ENCODE data around the gene GOLGA7B.
A peak's percentile ranks its signal among the peaks of the same experiment; 100 is the strongest.

GOLGA7B gene

GRCh38 chr10:97849687-97850402, at the start of gene GOLGA7B:
Gene GOLGA7B, plus strand, starts transcription at chr10:97849843. Its CDS starts 461 bp downstream, at chr10:97850304.
- H3K27me3 ChIP-seq (ENCODE audit: low read depth, low read length): peaks cover 30% of the 10 kb centered on the region

GRCh38 chr10:97800474-97800873, 49.2 kb upstream of the GOLGA7B start:
- H3K27me3 ChIP-seq (ENCODE audit: low read depth, low read length): no peaks in the 10 kb centered on the region
- H3K4me1 ChIP-seq (ENCODE audit: control insufficient read depth in 1 of 2, insufficient read depth in 2 of 2, low read length in 2 of 2): no peaks in the 10 kb centered on the region
- H3K9me3 ChIP-seq (ENCODE audit: control insufficient read depth in 1 of 2, low read length in 2 of 2): peaks cover 4 to 8% of the 10 kb centered on the region in 2 donors
- no peaks in the 10 kb centered on the region for H3K36me3 ChIP-seq (ENCODE audit: control insufficient read depth in 1 of 2, insufficient read depth in 2 of 2, low read length in 2 of 2)
- no peak overlapping the region for H3K27ac ChIP-seq (ENCODE audit: low read length)
- no peak overlapping the region for H3K4me3 ChIP-seq (ENCODE audit: low read depth in 1 of 2, low read length in 2 of 2)

More at GRCh38 chr10:97849687-97850402, at the start of gene GOLGA7B:
- peaks cover 0 to 8% of the 10 kb centered on the region in 2 donors for H3K4me1 ChIP-seq (ENCODE audit: control insufficient read depth in 1 of 2, insufficient read depth in 2 of 2, low read length in 2 of 2)
- no peaks in the 10 kb centered on the region for H3K9me3 ChIP-seq (ENCODE audit: control insufficient read depth in 1 of 2, low read length in 2 of 2)
- H3K36me3 ChIP-seq (ENCODE audit: control insufficient read depth in 1 of 2, insufficient read depth in 2 of 2, low read length in 2 of 2): no peaks in the 10 kb centered on the region
- H3K27ac ChIP-seq (ENCODE audit: low read length): no peak within 1 kb of the TSS
- peak within 1 kb of the TSS; percentile 48 to 59 for H3K4me3 ChIP-seq (ENCODE audit: low read depth in 1 of 2, low read length in 2 of 2)

GRCh38 chr10:97801422-97801821, 48.2 kb upstream of the GOLGA7B start:
- Histone ChIP-seq H3K9me3 (ENCODE audit: control insufficient read depth in 1 of 2, low read length in 2 of 2) (peaks cover 4 to 8% of the 10 kb centered on the region in 2 donors), H3K36me3 (ENCODE audit: control insufficient read depth in 1 of 2, insufficient read depth in 2 of 2, low read length in 2 of 2) (no peaks in the 10 kb centered on the region), H3K27me3 (ENCODE audit: low read depth, low read length) (no peaks in the 10 kb centered on the region), H3K4me1 (ENCODE audit: control insufficient read depth in 1 of 2, insufficient read depth in 2 of 2, low read length in 2 of 2) (no peaks in the 10 kb centered on the region), H3K27ac (ENCODE audit: low read length) (no peak overlapping the region), H3K4me3 (ENCODE audit: low read depth in 1 of 2, low read length in 2 of 2) (no peak overlapping the region)

GRCh38 chr10:97805096-97805884, 44.4 kb upstream of the GOLGA7B start:
- no peaks in the 10 kb centered on the region for H3K27me3 ChIP-seq (ENCODE audit: low read depth, low read length)
- no peak overlapping the region for H3K4me3 ChIP-seq (ENCODE audit: low read depth in 1 of 2, low read length in 2 of 2)
- H3K9me3 ChIP-seq (ENCODE audit: control insufficient read depth in 1 of 2, low read length in 2 of 2): no peaks in the 10 kb centered on the region
- no peaks in the 10 kb centered on the region for H3K4me1 ChIP-seq (ENCODE audit: control insufficient read depth in 1 of 2, insufficient read depth in 2 of 2, low read length in 2 of 2)
- H3K36me3 ChIP-seq (ENCODE audit: control insufficient read depth in 1 of 2, insufficient read depth in 2 of 2, low read length in 2 of 2): no peaks in the 10 kb centered on the region
- no peak overlapping the region for H3K27ac ChIP-seq (ENCODE audit: low read length)

GRCh38 chr10:97805949-97806348, 43.7 kb upstream of the GOLGA7B start:
- Histone ChIP-seq H3K27ac (ENCODE audit: low read length) (no peak overlapping the region), H3K27me3 (ENCODE audit: low read depth, low read length) (no peaks in the 10 kb centered on the region), H3K36me3 (ENCODE audit: control insufficient read depth in 1 of 2, insufficient read depth in 2 of 2, low read length in 2 of 2) (no peaks in the 10 kb centered on the region), H3K4me1 (ENCODE audit: control insufficient read depth in 1 of 2, insufficient read depth in 2 of 2, low read length in 2 of 2) (no peaks in the 10 kb centered on the region), H3K9me3 (ENCODE audit: control insufficient read depth in 1 of 2, low read length in 2 of 2) (no peaks in the 10 kb centered on the region), H3K4me3 (ENCODE audit: low read depth in 1 of 2, low read length in 2 of 2) (no peak overlapping the region)

- no peaks in the 10 kb centered on the region for H3K27me3 ChIP-seq (ENCODE audit: low read depth, low read length)
Observed at GRCh38 chr10:97810446-97810845, 39.2 kb upstream of the GOLGA7B start.

GRCh38 chr10:97811958-97812357, 37.7 kb upstream of the GOLGA7B start:
- no peaks in the 10 kb centered on the region for H3K9me3 ChIP-seq (ENCODE audit: control insufficient read depth in 1 of 2, low read length in 2 of 2)
- no peak overlapping the region for H3K4me3 ChIP-seq (ENCODE audit: low read depth in 1 of 2, low read length in 2 of 2)
- no peaks in the 10 kb centered on the region for H3K4me1 ChIP-seq (ENCODE audit: control insufficient read depth in 1 of 2, insufficient read depth in 2 of 2, low read length in 2 of 2)
- H3K27me3 ChIP-seq (ENCODE audit: low read depth, low read length): no peaks in the 10 kb centered on the region
- no peak overlapping the region for H3K27ac ChIP-seq (ENCODE audit: low read length)
- no peaks in the 10 kb centered on the region for H3K36me3 ChIP-seq (ENCODE audit: control insufficient read depth in 1 of 2, insufficient read depth in 2 of 2, low read length in 2 of 2)

More at GRCh38 chr10:97810446-97810845, 39.2 kb upstream of the GOLGA7B start:
- H3K27ac ChIP-seq (ENCODE audit: low read length): no peak overlapping the region
- H3K4me1 ChIP-seq (ENCODE audit: control insufficient read depth in 1 of 2, insufficient read depth in 2 of 2, low read length in 2 of 2): no peaks in the 10 kb centered on the region
- no peaks in the 10 kb centered on the region for H3K36me3 ChIP-seq (ENCODE audit: control insufficient read depth in 1 of 2, insufficient read depth in 2 of 2, low read length in 2 of 2)
- H3K9me3 ChIP-seq (ENCODE audit: control insufficient read depth in 1 of 2, low read length in 2 of 2): no peaks in the 10 kb centered on the region
- H3K4me3 ChIP-seq (ENCODE audit: low read depth in 1 of 2, low read length in 2 of 2): no peak overlapping the region

GRCh38 chr10:97812696-97813095, 36.9 kb upstream of the GOLGA7B start:
- Histone ChIP-seq H3K36me3 (ENCODE audit: control insufficient read depth in 1 of 2, insufficient read depth in 2 of 2, low read length in 2 of 2) (no peaks in the 10 kb centered on the region), H3K4me3 (ENCODE audit: low read depth in 1 of 2, low read length in 2 of 2) (no peak overlapping the region), H3K9me3 (ENCODE audit: control insufficient read depth in 1 of 2, low read length in 2 of 2) (no peaks in the 10 kb centered on the region), H3K4me1 (ENCODE audit: control insufficient read depth in 1 of 2, insufficient read depth in 2 of 2, low read length in 2 of 2) (no peaks in the 10 kb centered on the region), H3K27ac (ENCODE audit: low read length) (no peak overlapping the region), H3K27me3 (ENCODE audit: low read depth, low read length) (no peaks in the 10 kb centered on the region)

- Histone ChIP-seq H3K4me3 (ENCODE audit: low read depth in 1 of 2, low read length in 2 of 2) (no peak overlapping the region), H3K9me3 (ENCODE audit: control insufficient read depth in 1 of 2, low read length in 2 of 2) (no peaks in the 10 kb centered on the region), H3K27ac (ENCODE audit: low read length) (no peak overlapping the region), H3K27me3 (ENCODE audit: low read depth, low read length) (no peaks in the 10 kb centered on the region), H3K4me1 (ENCODE audit: control insufficient read depth in 1 of 2, insufficient read depth in 2 of 2, low read length in 2 of 2) (no peaks in the 10 kb centered on the region), H3K36me3 (ENCODE audit: control insufficient read depth in 1 of 2, insufficient read depth in 2 of 2, low read length in 2 of 2) (no peaks in the 10 kb centered on the region)
Observed at GRCh38 chr10:97813311-97813710, 36.3 kb upstream of the GOLGA7B start.

GRCh38 chr10:97814996-97815395, 34.6 kb upstream of the GOLGA7B start:
- Histone ChIP-seq H3K27me3 (ENCODE audit: low read depth, low read length) (no peaks in the 10 kb centered on the region), H3K4me3 (ENCODE audit: low read depth in 1 of 2, low read length in 2 of 2) (no peak overlapping the region), H3K4me1 (ENCODE audit: control insufficient read depth in 1 of 2, insufficient read depth in 2 of 2, low read length in 2 of 2) (no peaks in the 10 kb centered on the region), H3K9me3 (ENCODE audit: control insufficient read depth in 1 of 2, low read length in 2 of 2) (no peaks in the 10 kb centered on the region), H3K27ac (ENCODE audit: low read length) (no peak overlapping the region), H3K36me3 (ENCODE audit: control insufficient read depth in 1 of 2, insufficient read depth in 2 of 2, low read length in 2 of 2) (no peaks in the 10 kb centered on the region)

- Histone ChIP-seq H3K4me1 (ENCODE audit: control insufficient read depth in 1 of 2, insufficient read depth in 2 of 2, low read length in 2 of 2) (no peaks in the 10 kb centered on the region), H3K27me3 (ENCODE audit: low read depth, low read length) (no peaks in the 10 kb centered on the region), H3K4me3 (ENCODE audit: low read depth in 1 of 2, low read length in 2 of 2) (no peak overlapping the region), H3K27ac (ENCODE audit: low read length) (no peak overlapping the region), H3K36me3 (ENCODE audit: control insufficient read depth in 1 of 2, insufficient read depth in 2 of 2, low read length in 2 of 2) (no peaks in the 10 kb centered on the region), H3K9me3 (ENCODE audit: control insufficient read depth in 1 of 2, low read length in 2 of 2) (no peaks in the 10 kb centered on the region)
Observed at GRCh38 chr10:97816609-97817008, 33.0 kb upstream of the GOLGA7B start.
